UCSD-AML1 (cell line): ENCODE data around the gene LRRC18.

Experiments
- DNase-seq: peaks from one replicate; lab custom pipeline; 2025; ENCODE audit not compliant: unreplicated experiment; lab: John Stamatoyannopoulos, UW

Gene LRRC18

GRCh38 chr10:48913674-48914073 is 26.0 kb downstream of the LRRC18 start:
- no peak for DNase-seq

- no peak for DNase-seq
Observed at GRCh38 chr10:48910548-48910947, 29.1 kb downstream of the LRRC18 start.

DNA sequence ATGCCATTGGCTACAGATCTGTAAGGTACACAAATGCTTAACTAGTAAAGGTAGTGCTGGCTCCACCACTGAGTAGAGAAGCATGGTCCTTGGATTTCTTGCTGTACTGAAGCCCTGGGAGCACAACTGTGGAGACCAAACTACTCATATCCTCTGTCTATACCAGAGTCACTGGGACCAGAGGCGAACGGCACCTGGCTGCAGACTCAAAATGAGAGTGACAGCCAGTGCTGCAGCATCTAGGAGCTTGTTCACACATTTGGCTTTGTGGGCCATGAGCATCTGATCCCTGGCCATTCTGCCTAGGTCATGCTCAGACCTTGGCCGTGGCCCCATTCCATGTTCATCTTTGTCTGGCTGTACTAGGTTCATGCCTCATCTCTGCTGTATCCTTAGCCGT is 31.9 kb downstream of the LRRC18 start:
- no peak for DNase-seq

- no peak for DNase-seq
Observed at GRCh38 chr10:48906841-48907240, 32.8 kb downstream of the LRRC18 start.

GRCh38 chr10:48905311-48905710 is 34.3 kb downstream of the LRRC18 start:
- no peak for DNase-seq

- no peak for DNase-seq
Observed at GRCh38 chr10:48904861-48905260, 34.8 kb downstream of the LRRC18 start.

DNA sequence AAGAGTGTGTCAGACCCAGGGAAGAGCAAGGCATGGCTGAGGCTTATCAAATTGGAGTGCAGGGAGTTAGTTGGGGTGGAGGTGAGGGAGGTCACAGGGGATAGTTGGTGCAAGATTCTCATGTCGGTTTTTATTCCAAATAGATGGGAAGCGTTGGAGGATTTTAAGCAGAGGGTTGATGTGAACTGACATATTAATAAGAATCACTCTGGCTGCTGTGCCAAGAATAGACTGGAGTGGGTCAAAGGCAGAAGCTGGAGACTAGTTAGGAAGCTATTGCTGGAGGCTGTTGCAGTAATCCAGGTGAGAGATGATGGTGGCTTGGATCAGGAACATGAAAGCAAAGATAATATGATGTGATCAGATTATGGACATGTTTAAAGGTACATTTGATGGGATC is 36.5 kb downstream of the LRRC18 start:
- no peak for DNase-seq

- DNase-seq, result no peak
Observed at GRCh38 chr10:48902096-48902495, 37.5 kb downstream of the LRRC18 start.

DNA sequence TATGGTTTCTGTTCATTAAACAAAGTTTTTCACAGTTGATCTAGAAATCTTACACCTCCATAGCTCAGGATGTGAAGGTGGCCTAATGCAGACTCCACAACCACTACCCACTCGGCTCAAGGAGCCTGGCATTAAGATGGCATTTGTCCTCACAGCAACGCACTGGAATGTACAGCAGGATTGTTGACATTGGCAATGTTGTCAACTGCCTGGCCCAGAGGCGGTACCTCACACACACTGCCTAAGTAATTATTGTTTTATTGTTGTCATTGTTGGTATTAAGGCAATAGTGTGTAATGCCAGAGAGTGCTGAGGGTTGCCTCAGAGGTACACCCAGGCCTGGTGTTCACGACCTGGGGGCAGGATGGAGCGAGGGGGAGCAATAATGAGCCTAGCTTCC is 38.3 kb downstream of the LRRC18 start:
- no peak for DNase-seq

GRCh38 chr10:48900371-48900801 is 39.3 kb downstream of the LRRC18 start:
- peak; percentile 47 for DNase-seq

GRCh38 chr10:48899781-48900180 is 39.9 kb downstream of the LRRC18 start:
- DNase-seq, result no peak

- no peak for DNase-seq
Observed at GRCh38 chr10:48898426-48898825, 41.2 kb downstream of the LRRC18 start.

GRCh38 chr10:48897441-48897790 is 42.2 kb downstream of the LRRC18 start:
- DNase-seq, result no peak

- DNase-seq, result no peak
Observed at GRCh38 chr10:48896756-48897440, 42.7 kb downstream of the LRRC18 start.

DNA sequence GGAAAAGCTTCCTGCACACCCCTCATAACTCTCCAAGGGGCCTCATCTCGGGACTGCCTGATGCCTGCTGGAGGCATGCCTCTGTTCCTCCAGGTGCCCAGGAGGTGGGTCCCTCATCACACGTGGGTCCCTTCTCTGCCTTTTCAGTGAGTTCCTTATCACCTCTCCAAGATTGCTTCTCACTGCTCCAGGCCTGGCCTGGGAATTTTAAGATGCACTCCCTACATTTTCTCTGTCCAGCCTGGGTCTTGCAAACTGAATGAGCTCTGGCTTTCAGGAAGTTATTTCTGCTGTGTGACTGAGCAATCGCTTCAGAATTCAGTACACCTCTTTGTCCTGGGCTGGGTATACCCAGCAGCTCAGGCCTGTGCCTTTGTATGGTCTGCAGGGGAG is 43.8 kb downstream of the LRRC18 start:
- DNase-seq, result no peak

GRCh38 chr10:48894911-48895802 is 44.5 kb downstream of the LRRC18 start:
- no peak for DNase-seq

GRCh38 chr10:48890888-48891850 is 48.5 kb downstream of the LRRC18 start:
- DNase-seq, result no peak

DNA sequence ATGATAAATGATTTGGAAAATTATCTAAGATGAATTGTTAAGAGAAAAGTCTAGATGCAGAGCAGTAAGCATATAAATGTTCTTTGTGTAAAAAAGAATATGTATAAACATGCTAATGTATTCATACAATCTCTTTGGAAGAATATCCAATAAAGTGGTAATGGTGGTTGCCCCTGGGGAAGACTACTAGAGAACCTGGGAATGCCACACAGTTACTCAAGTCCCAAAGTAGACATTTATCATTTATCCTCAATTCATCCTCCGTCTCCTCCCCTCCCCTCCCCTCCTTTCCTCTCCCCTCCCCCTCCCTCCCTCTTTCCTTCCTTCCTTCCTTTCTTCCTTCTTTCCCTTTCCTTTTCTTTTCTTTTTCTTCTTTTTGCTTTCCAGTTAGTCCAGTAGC is 51.7 kb downstream of the LRRC18 start:
- DNase-seq, result no peak

GRCh38 chr10:48885376-48885775 is 54.3 kb downstream of the LRRC18 start:
- DNase-seq, result no peak

DNA sequence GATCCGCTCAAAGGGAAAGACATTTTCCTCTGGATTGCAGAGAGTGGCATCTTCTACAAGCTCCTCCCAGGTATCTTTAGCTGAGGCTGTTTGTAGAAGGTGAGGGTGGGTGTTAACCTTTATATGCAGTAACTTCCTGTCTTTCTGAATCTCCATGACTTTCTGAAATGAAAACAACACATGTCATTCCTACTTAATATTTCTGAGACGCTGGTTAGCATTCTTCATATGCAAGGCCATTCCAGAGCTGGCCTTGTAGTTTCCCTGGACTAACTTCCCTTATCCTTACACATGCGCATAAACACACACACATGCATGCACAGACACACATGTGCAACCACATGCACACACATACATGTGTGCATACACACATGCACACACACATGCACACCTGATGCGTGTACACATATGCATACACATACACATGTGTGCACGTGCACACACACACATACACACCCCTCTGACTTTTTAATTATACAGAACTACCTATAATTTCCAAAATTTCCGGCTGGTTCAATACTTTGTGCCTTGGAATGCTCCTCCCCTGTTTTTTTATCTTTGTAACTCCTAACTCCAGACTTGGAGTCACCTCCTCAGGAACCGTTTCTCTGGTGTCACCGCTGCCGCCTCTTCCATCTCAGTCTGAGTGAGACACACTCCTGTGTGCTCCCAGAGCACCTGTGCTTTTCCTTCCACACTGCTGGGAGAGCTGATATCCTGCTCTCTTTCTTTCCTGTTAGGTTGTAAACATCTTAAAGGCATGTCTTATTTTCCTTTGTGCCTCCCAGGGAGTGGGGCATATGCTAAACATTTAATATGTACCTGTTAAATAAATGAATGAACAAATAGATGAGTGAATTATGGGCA is 55.2 kb downstream of the LRRC18 start:
- DNase-seq, result no peak
